Measurements from ENCODE around the gene MANEAL. TPM values are rescaled to one million over a fixed set of nuclear protein-coding genes. Genes with fewer than 3 reads are reported as not detected.

Gene MANEAL
- polyA plus RNA-seq, 3 donors, result 2.8 to 4.7 (median 3.8) TPM

Other genes with a start within 250 kb of the MANEAL start
- gene SNIP1, start 239.6 kb upstream of the MANEAL start, polyA plus RNA-seq (ENCODE audit: insufficient read length in 3 of 3), result 10 to 100 TPM; 14.2 to 15.3 (median 14.6) TPM
- gene DNALI1, start 236.9 kb upstream of the MANEAL start, polyA plus RNA-seq (ENCODE audit: insufficient read length in 3 of 3), result 10 to 100 TPM; 64.5 to 88.0 (median 70.2) TPM
- gene GNL2, start 197.9 kb upstream of the MANEAL start, polyA plus RNA-seq (ENCODE audit: insufficient read length in 3 of 3), result 10 to 100 TPM; 66.2 to 84.1 (median 74.9) TPM
- 1 to 10 TPM; 4.8 to 8.6 (median 8.3) TPM for gene RSPO1, start 159.0 kb upstream of the MANEAL start, polyA plus RNA-seq (ENCODE audit: insufficient read length in 3 of 3)
- gene CDCA8, start 101.3 kb upstream of the MANEAL start, polyA plus RNA-seq (ENCODE audit: insufficient read length in 3 of 3), result 10 to 100 TPM; 12.5 to 21.8 (median 21.3) TPM
- gene EPHA10, start 28.7 kb upstream of the MANEAL start, polyA plus RNA-seq (ENCODE audit: insufficient read length in 3 of 3), result under 1 TPM; 0.10 to 0.36 (median 0.14) TPM
- gene C1orf122, start 13.9 kb downstream of the MANEAL start, polyA plus RNA-seq (ENCODE audit: insufficient read length in 3 of 3), result 10 to 100 TPM; 19.3 to 32.5 (median 30.8) TPM
- gene YRDC, start 14.4 kb downstream of the MANEAL start, polyA plus RNA-seq (ENCODE audit: insufficient read length in 3 of 3), result 10 to 100 TPM; 11.8 to 14.8 (median 12.6) TPM
- 1 to 10 TPM; 7.8 to 9.4 (median 8.9) TPM for gene MTF1, start 65.7 kb downstream of the MANEAL start, polyA plus RNA-seq (ENCODE audit: insufficient read length in 3 of 3)
- 10 to 100 TPM; 16.4 to 20.3 (median 17.9) TPM for gene INPP5B, start 153.2 kb downstream of the MANEAL start, polyA plus RNA-seq (ENCODE audit: insufficient read length in 3 of 3)
- gene SF3A3, start 196.2 kb downstream of the MANEAL start, polyA plus RNA-seq (ENCODE audit: insufficient read length in 3 of 3), result 100 to 1,000 TPM in 2 of 3 donors, 10 to 100 TPM in 1; 90.5 to 111 (median 108) TPM
- gene FHL3, start 211.7 kb downstream of the MANEAL start, polyA plus RNA-seq (ENCODE audit: insufficient read length in 3 of 3), result 10 to 100 TPM; 17.3 to 21.2 (median 18.9) TPM
- gene UTP11, start 218.9 kb downstream of the MANEAL start, polyA plus RNA-seq (ENCODE audit: insufficient read length in 3 of 3), result 10 to 100 TPM; 37.1 to 44.5 (median 42.3) TPM